ENCODE measurements around the gene CYP26A1.

DNA sequence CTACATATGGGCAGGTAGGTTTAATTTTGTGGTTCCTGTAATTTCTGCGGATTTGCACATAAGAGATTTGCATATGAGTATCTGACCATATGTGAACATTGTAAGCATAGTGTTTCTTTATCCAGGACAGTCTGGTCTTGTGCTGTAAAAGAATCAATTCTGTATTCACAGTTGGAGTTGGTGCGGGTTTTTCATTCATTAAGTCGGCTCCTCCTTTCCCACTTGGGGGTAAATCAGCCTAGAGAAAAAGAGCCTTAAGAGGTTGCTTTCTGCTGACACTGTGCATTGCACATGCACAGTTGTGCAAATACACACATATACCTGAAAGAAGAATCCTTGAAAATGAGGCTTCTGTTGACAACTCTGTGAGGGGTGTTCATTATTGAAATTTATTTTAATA, 19.2 kb upstream of the CYP26A1 start:
- TF ChIP-seq, protein P1, sequence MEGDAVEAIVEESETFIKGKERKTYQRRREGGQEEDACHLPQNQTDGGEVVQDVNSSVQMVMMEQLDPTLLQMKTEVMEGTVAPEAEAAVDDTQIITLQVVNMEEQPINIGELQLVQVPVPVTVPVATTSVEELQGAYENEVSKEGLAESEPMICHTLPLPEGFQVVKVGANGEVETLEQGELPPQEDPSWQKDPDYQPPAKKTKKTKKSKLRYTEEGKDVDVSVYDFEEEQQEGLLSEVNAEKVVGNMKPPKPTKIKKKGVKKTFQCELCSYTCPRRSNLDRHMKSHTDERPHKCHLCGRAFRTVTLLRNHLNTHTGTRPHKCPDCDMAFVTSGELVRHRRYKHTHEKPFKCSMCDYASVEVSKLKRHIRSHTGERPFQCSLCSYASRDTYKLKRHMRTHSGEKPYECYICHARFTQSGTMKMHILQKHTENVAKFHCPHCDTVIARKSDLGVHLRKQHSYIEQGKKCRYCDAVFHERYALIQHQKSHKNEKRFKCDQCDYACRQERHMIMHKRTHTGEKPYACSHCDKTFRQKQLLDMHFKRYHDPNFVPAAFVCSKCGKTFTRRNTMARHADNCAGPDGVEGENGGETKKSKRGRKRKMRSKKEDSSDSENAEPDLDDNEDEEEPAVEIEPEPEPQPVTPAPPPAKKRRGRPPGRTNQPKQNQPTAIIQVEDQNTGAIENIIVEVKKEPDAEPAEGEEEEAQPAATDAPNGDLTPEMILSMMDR (IDR thresholded peaks at IDR 0.05; ENCODE audit: low read depth, low read length), result no peak
- no peak for TF ChIP-seq EZH2phosphoT487 (IDR thresholded peaks at IDR 0.05; ENCODE audit: low read depth)
